ENCODE results near the gene SMIM14. TPM values are rescaled to one million over a fixed set of nuclear protein-coding genes. Genes with fewer than 3 reads are reported as not detected.
"Not testable (repeated sequence)": the region's sequence is repeated elsewhere in the genome, so short reads cannot be mapped to it uniquely, and the experiment has no call there.

The SMIM14 gene
- total RNA-seq, 1 donor from 2014 or later, result 58.4 TPM

GRCh38 chr4:39616651-39617050 is 22.0 kb downstream of the SMIM14 start:
- DNase-seq (ENCODE audit: low read depth), result no peak
- H3K36me3 ChIP-seq (ENCODE audit: control insufficient read depth, insufficient read depth, low read length), result no peaks in the 10 kb centered on the region
- no peak overlapping the region for H3K4me3 ChIP-seq (ENCODE audit: low read depth, low read length)
- no peak for TF ChIP-seq CTCF (IDR thresholded peaks at IDR 0.05; ENCODE audit: insufficient read depth, low read length, poor library complexity, severe bottlenecking)
- no peaks in the 10 kb centered on the region for H3K27me3 ChIP-seq (ENCODE audit: control insufficient read depth, insufficient read depth, low read length)

- not testable (repeated sequence) for H3K27me3 ChIP-seq (ENCODE audit: control insufficient read depth, insufficient read depth, low read length); H3K4me3 ChIP-seq (ENCODE audit: low read depth, low read length); DNase-seq (ENCODE audit: low read depth); H3K36me3 ChIP-seq (ENCODE audit: control insufficient read depth, insufficient read depth, low read length)
These were observed 22.6 kb downstream of the SMIM14 start for GRCh38 chr4:39616112-39616511.

GRCh38 chr4:39614487-39615162 is 24.0 kb downstream of the SMIM14 start:
- TF ChIP-seq CTCF (IDR thresholded peaks at IDR 0.05; ENCODE audit: insufficient read depth, low read length, poor library complexity, severe bottlenecking), result no peak
- DNase-seq (ENCODE audit: low read depth), result no peak
- no peaks in the 10 kb centered on the region for H3K27me3 ChIP-seq (ENCODE audit: control insufficient read depth, insufficient read depth, low read length)
- H3K36me3 ChIP-seq (ENCODE audit: control insufficient read depth, insufficient read depth, low read length), result no peaks in the 10 kb centered on the region
- no peak overlapping the region for H3K4me3 ChIP-seq (ENCODE audit: low read depth, low read length)

- no peaks in the 10 kb centered on the region for H3K36me3 ChIP-seq (ENCODE audit: control insufficient read depth, insufficient read depth, low read length)
These were observed 25.5 kb downstream of the SMIM14 start for GRCh38 chr4:39613093-39613656.

GRCh38 chr4:39609454-39609931 is 29.2 kb downstream of the SMIM14 start:
- H3K36me3 ChIP-seq (ENCODE audit: control insufficient read depth, insufficient read depth, low read length), result no peaks in the 10 kb centered on the region
- H3K4me3 ChIP-seq (ENCODE audit: low read depth, low read length), result no peak overlapping the region
- no peak for DNase-seq (ENCODE audit: low read depth)
- H3K27me3 ChIP-seq (ENCODE audit: control insufficient read depth, insufficient read depth, low read length), result no peaks in the 10 kb centered on the region
- no peak for TF ChIP-seq CTCF (IDR thresholded peaks at IDR 0.05; ENCODE audit: insufficient read depth, low read length, poor library complexity, severe bottlenecking)

More at GRCh38 chr4:39613093-39613656, 25.5 kb downstream of the SMIM14 start:
- no peaks in the 10 kb centered on the region for H3K27me3 ChIP-seq (ENCODE audit: control insufficient read depth, insufficient read depth, low read length)
- TF ChIP-seq CTCF (IDR thresholded peaks at IDR 0.05; ENCODE audit: insufficient read depth, low read length, poor library complexity, severe bottlenecking), result no peak
- DNase-seq (ENCODE audit: low read depth), result no peak
- no peak overlapping the region for H3K4me3 ChIP-seq (ENCODE audit: low read depth, low read length)

- Histone ChIP-seq H3K36me3 (ENCODE audit: control insufficient read depth, insufficient read depth, low read length) (no peaks in the 10 kb centered on the region), H3K27me3 (ENCODE audit: control insufficient read depth, insufficient read depth, low read length) (no peaks in the 10 kb centered on the region), H3K4me3 (ENCODE audit: low read depth, low read length) (no peak overlapping the region)
- DNase-seq (ENCODE audit: low read depth), result no peak
- TF ChIP-seq CTCF (IDR thresholded peaks at IDR 0.05; ENCODE audit: insufficient read depth, low read length, poor library complexity, severe bottlenecking), result no peak
These were observed 30.2 kb downstream of the SMIM14 start for GRCh38 chr4:39608451-39608850.

All from kidney epithelial cell (primary cell).